NCI-H460 (cell line): ENCODE measurements around the gene COL6A2. TPM values are rescaled to one million over a fixed set of nuclear protein-coding genes. Genes with fewer than 3 reads are reported as not detected.

Experiments
- DNase-seq: peaks from one replicate; pipeline ENCODE4 v3.0.0-alpha.2; 2016; ENCODE audit warnings: low read depth; ENCODE audit errors: extremely low read depth
- total RNA-seq: library from RNA; depleted of rRNA; stranded (reverse); fragments of >200 nt; shearing (Covaris generic); gene quantifications from 2 replicates; pipeline ENCODE4 v1.2.3, GENCODE V29; 2014

COL6A2 gene
- total RNA-seq, 1 experiment from 2014 or later: 3.6 TPM

DNA sequence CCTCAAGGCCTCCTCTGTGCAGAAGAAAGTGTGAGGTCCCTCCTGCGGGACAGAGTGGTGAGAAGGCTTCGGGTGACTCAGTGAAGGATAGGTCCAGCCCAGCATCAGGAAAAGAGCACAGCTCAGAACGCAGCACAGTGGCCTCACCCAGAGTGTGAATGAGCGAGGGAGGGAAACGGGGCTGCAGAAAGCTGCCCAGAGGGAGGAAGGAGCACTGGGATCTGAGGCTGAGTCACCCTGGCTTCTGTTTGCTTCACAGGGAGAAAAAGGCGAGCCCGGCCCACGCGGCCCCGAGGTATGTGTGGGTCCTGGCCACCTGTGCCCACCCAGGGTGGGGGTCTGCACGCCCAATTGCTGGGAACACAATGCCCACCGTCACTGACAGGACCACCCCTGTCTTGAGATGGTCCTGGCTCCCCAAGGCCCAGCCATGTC lies 24.3 kb downstream of the COL6A2 start:
- DNase-seq: no peak

DNA sequence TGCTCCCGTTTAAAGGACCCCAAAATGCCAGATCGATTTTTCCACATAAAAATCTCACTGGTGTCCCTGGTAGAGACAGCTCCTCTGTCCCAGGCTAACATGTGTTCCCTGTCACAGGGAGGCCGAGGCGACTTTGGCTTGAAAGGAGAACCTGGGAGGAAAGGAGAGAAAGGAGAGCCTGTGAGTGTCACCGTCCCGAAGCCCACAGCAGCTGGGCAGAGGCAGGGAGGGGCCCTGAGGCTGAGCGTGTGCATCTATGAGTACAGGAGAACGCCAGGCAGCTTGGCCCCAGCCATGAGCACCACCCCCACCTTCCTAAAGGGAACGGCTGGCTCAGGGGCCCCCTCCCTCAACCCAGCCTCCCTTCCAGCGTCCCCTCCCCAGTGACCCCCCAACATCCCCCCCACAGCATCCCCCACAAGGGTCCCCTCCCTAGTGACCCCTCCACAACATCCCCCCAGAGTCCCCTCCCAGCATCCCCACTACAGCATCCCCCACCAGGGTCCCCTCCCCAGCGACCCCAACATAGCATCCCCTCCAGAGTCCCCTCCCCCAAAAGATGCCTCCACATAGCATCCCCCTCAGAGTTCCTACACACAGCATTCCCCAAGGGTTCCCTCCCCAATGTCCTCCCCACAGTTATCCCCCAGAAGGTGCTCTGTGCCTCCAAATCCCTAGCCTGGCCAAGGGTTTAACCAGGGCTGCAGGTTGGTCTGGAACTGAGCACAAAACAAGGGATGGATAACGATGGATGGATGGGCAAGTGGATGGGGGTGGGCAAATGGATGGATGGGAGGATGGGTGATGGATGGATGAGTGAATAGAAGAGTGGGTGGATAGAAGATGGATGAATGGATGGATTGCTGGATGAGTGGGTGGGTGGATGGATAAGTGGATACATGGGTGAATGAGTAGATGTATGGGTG lies 25.1 kb downstream of the COL6A2 start:
- DNase-seq: no peak

DNA sequence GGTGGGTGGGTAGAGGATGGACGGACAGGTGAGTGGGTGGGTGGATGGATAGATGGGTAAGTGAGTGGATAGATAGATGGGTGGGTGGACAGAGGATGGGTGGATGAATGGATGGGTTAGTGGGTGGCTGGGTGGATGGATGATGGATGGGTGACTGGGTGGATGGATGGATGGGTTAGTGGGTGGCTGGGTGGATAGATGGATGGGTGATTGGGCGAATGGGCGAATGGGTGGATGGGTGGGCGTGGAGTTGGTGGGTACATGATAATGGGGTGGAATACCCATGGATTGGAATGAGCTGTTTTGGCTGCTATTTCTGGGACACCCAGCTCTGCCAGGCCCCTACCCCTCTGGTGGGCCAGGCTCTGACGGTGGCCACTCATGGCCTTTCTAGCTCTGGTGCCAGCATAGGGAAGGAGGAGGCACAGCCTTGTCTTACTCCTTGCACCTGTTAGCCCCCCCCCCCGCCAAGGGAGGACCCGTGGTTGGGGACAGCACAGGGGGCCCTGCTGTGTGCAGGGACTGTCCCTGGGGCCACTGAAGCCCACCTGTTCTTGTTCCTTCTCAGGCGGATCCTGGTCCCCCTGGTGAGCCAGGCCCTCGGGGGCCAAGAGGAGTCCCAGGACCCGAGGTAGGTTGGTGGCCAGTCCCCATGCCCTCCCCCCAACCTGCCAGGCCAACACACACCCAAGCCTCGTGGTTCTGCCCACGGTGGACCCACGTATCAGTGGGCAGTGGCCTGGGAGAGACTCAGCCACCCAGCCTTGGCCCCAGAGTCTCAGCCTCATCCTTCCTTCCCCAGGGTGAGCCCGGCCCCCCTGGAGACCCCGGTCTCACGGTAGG lies 26.4 kb downstream of the COL6A2 start:
- DNase-seq: no peak

DNA sequence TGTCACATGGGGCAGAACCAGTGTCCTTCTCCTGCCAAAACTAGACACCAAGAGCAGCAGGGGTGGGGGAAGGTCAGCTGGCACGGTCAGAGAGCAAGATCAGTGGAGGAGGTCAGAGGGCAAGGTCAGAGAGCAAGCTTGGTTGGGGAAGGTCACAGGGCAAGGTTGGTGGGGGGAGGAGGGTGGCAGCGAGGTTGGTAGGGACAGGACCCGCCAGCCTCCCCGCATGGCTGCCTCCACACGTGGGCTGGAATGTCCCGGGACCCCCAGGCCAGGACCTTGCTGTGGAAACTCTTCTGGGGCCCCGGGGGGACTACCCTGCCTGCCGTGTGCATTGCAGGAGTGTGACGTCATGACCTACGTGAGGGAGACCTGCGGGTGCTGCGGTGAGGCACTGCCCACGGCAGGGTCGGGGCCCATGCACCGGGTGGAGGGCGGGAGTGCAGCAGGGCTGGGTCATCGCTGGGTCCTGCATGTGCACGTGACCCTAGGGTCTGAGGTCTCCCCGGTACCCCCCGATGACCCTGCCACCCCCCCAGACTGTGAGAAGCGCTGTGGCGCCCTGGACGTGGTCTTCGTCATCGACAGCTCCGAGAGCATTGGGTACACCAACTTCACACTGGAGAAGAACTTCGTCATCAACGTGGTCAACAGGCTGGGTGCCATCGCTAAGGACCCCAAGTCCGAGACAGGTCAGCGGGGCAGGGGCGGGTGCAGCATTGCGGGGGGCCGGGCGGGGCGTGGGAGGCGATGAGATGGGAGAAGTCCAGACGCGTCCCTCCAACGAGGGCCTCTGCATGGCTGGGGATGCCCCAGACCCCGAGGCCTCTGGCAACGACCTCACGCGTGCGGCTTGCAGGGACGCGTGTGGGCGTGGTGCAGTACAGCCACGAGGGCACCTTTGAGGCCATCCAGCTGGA lies 27.3 kb downstream of the COL6A2 start:
- DNase-seq: no peak

DNA sequence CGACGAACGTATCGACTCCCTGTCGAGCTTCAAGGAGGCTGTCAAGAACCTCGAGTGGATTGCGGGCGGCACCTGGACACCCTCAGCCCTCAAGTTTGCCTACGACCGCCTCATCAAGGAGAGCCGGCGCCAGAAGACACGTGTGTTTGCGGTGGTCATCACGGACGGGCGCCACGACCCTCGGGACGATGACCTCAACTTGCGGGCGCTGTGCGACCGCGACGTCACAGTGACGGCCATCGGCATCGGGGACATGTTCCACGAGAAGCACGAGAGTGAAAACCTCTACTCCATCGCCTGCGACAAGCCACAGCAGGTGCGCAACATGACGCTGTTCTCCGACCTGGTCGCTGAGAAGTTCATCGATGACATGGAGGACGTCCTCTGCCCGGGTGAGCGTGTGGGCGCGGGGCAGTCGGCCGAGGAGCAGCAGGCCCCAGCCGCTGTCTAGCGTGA lies 28.0 kb downstream of the COL6A2 start:
- DNase-seq: no peak

DNA sequence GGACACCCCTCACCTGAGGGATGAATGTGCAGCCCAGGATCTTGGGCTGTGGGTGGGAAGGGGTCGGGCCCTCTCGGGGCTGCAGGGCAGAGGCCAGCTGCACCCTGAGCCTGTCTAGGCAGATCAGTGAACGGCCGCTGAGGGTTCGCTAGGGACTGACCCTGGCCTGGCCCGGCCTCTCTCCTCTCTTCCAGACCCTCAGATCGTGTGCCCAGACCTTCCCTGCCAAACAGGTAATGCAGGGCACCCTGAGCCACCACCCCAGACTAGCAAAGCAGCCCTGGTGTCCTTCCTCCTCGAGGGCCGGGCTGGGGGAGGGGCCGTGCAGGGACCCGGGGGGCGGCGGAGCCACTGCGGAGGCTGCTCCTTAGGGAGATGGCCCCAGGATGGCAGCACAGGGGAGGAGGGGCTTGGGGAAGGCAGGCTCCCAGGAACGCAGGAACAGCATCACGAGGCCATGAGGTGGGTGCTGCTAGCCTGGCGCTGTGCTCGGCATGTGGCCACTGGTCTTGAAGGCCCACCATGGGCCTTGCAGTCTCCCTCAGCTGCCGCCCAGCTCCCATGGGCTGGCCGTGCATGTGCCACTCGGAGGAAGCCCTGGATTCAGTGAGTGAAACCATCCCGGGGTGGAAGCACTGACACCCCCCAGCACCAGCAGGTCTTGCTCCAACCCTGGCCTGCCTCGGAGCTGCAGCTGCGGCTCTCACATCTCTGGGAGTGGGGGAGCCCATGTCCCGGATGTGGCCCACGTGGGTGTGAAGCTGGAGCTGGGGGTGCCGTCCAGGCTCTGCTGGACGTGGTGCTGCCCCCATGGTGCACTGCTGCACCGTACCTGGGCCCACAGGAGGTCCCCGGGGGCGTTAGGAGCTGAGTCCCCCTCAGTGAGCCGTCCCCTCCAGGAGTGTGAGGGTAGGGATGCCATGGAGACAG lies 28.7 kb downstream of the COL6A2 start:
- no peak for DNase-seq

DNA sequence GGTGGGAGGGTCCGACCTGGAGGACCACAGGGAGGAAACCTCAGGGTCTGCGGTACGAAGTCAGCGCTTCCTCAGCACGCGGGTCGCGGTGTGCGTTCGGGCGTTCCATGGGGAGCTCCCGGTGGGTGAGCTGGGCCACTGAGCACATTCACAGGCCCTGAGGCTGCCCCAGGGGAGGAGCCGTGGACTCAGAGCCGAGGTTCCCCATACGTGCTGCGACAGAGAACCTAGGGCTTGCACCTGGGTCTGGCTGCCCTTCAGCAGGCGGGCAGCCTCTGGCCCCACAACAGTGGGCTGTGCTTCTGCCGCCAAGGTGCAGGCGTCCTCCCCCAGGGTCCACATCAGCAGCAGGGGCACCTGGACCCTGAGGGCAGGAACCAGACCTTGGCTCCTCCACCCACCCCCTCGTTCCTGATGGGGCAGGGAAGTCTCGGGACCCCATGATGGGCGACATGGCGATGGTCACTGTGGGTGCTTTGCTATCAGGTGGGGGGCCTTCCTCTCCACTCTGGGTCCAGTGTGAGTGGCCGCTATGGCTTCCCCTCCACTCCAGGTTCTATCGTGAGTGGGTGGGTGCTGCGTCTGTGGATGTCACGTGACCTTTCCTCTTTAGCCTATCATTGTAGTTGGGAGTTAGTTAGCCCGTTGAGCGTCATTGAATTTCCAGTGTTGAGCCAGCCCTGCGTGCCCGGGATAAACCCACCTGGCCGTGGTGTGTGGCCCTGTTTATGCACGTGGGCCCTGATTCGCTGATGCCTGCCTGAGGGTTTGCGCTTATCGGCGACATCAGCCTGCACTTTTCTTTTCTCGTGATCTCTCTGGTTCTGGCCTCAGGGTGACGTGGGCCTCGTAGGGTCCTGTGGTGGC lies 29.6 kb downstream of the COL6A2 start:
- no peak for DNase-seq

DNA sequence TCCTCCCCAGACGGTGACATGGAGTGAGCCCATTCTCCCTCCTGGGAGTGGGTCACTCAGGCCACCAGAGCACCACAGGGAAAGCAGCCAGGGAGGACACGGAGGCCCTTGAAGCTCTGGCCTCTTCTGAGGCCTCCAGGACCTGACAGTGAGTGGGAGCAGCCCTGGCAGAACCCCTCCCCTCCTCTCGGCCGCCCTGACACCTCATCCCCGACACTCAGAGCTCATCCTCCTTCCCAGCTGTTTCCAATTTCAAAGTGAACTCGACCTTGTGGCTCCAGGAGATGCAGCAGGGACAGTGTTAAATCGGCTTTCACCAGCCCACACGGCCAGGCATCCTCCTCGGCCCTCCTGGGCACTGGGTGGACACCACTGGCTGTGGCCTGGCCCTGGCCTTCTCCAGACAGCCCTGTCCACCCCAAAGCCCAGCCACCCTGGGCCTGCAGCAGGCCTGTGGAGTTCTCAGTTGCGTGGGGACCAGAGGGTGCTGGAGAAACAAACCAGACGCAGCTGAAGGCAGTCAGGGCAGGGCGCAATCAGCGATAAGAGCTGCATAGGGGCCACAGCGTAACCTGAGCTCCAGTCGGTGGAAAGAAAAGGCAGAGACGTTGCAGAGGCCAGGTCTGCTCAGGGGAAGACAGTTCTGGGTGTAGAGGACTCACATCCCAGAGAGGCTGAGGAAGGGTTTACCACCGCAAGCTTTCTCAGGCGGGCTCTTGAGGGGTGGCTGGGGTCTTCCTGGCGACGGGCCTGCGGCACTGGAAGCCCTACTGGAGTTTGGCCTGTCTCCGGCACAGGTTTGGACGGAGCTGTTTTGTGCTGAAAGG lies 30.4 kb downstream of the COL6A2 start:
- DNase-seq: no peak

DNA sequence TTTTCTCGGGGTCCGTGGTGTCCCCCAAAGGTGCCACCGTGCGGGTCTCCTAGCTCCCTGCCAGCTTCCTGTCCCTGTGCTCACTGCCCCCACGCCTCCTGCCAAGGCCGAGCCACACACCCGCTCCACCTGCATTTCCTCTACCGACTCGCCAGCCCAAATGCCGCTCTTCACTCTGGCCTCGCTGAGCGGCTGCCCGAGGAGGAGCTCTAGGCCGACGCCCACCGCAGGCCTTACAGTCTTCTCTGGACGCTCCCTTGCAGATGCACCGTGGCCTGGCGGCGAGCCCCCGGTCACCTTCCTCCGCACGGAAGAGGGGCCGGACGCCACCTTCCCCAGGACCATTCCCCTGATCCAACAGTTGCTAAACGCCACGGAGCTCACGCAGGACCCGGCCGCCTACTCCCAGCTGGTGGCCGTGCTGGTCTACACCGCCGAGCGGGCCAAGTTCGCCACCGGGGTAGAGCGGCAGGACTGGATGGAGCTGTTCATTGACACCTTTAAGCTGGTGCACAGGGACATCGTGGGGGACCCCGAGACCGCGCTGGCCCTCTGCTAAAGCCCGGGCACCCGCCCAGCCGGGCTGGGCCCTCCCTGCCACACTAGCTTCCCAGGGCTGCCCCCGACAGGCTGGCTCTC lies 31.1 kb downstream of the COL6A2 start:
- DNase-seq: no peak

DNA sequence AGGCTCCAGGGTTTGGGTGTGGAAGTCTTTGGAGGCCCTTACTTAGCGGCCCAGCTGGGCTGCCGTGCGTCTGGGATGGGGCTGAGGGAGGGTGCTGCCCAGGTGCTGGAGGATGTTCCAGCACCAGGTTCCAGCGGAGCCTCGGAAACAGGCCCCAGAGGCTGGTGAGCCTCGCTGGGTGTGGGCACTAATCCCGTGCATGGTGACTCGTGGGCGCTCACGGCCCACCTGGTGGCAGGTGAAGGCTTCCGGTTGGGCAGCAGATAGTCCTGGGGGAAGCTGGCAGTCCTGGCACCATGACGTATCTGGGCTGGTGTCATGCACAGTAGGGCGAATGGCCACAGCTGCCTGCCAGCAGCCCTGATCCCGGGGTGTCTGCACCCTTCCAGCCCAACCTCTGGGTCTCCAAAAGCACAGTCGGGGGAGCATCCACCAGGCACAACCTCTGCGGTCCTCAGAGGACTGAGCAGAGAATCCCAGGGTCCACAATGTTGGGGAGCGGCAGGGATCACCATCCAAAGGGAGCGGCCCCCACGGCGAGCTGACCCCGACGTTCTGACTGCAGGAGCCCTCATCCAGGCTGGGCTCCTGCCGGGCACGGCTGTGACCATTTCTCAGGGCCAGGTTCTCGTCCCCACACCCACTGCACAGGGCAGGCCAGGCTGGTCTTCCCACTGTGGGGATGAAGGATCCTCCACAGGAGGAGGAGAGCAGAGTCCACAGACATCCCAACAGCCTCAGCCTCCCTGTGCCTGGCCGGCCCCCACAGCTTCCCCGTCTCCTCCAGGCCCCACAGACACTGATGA lies 32.1 kb downstream of the COL6A2 start:
- DNase-seq: no peak

DNA sequence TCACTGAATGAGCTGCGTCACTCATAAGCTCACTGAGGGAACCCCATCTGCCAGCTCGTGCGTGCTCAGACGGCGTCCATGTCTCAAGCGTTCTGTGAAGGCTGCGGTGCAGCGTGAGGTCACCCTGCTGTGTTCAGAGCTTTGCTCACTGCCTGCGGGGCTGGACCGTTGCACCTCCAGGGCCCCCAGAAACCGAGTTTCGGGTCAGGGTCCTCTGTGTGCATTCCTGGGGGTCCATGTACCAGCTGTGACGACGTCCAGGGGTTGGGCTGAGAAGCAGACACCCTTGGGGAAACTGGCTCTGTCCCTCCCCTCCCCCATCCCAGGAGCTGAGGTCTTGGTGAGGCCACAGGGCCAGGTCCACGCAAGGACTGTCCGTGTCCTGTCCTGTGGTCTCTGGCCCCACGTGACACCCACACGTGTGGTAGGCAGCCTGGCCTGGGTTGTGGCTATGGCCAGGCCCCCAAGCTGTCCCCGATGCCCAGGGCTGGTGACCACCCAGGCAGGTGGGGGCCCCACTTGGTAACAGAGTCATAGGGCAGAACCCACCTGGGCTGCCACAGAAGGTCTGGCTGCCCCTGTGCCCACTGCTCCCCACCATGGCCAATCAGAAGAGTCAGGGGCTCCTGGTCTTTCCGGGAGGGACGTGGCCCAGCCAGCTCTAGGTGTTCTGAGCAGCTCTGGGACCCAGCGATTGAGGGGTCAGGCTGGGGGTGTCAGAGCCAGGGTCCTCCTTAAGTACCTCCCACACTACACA lies 33.1 kb downstream of the COL6A2 start:
- no peak for DNase-seq

DNA sequence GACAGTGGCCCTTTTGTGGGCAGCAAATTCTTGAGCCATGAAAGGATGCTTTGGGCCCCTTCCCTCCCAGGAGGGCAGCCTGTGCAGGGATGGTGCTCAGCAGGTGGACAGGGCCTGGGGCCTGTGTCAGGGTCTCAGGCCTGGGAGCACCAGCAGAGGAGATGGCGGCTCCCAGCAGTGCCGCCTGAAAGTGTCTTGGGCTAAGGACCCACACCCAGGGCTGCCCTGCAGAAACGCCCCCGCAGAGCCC lies 33.6 kb downstream of the COL6A2 start:
- DNase-seq: no peak

DNA sequence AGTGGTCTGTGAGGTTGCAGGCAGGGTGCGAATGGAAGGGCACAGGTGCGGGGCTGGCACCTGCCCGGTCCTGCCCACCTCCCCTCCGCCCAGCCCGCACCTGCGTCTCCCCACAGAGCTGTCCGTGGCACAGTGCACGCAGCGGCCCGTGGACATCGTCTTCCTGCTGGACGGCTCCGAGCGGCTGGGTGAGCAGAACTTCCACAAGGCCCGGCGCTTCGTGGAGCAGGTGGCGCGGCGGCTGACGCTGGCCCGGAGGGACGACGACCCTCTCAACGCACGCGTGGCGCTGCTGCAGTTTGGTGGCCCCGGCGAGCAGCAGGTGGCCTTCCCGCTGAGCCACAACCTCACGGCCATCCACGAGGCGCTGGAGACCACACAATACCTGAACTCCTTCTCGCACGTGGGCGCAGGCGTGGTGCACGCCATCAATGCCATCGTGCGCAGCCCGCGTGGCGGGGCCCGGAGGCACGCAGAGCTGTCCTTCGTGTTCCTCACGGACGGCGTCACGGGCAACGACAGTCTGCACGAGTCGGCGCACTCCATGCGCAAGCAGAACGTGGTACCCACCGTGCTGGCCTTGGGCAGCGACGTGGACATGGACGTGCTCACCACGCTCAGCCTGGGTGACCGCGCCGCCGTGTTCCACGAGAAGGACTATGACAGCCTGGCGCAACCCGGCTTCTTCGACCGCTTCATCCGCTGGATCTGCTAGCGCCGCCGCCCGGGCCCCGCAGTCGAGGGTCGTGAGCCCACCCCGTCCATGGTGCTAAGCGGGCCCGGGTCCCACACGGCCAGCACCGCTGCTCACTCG lies 34.1 kb downstream of the COL6A2 start:
- DNase-seq: no peak

DNA sequence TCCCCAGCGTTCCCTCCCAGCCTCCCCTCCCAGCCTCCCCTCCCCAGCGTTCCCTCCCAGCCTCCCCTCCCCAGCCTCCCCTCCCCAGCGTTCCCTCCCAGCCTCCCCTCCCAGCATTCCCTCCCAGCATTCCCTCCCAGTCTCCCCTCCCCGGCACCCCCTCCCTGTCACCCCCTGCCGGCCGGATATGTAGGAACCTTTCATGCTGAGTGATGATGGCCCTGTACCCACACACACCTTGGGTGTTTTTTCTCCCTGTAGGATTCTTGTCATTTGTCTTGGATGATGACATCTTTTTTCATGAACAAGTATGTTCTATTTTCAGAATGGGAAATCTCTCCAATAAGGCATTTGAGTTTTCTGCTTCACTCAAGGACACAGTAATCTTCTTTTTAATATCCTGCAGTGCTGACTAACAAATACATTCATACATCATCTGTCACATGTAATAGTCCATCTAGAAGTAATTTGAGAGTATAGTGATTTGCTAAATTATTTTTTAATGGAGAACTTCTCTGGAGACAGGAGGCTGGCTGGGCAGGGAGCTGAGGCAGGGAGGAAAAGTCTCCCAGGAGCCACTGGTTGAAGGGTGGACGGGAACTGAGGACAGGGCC lies 38.0 kb downstream of the COL6A2 start:
- no peak for DNase-seq
